GM21529 (cell line): ENCODE results near the gene PCDHA3.
"Not testable (repeated sequence)": the region's sequence is repeated elsewhere in the genome, so short reads cannot be mapped to it uniquely, and the experiment has no call there.

ENCODE experiments used
- ATAC-seq: cut with Tn5 transposase; IDR thresholded peaks from one replicate; pipeline ENCODE4 v1.9.1; 2021; ENCODE audit not compliant: unreplicated experiment

Gene PCDHA3

DNA sequence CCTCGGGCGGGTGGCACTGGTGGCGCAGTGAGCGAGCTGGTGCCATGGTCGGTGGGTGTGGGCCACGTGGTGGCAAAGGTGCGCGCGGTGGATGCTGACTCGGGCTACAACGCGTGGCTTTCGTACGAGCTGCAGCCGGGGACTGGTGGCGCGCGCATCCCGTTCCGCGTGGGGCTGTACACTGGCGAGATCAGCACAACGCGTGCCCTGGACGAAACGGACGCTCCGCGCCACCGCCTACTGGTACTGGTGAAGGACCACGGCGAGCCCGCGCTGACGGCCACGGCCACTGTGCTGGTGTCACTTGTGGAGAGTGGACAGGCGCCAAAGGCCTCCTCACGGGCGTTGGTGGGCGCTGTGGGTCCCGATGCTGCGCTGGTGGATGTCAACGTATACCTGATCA, 8.0 kb downstream of the PCDHA3 start:
- ATAC-seq = no peak

DNA sequence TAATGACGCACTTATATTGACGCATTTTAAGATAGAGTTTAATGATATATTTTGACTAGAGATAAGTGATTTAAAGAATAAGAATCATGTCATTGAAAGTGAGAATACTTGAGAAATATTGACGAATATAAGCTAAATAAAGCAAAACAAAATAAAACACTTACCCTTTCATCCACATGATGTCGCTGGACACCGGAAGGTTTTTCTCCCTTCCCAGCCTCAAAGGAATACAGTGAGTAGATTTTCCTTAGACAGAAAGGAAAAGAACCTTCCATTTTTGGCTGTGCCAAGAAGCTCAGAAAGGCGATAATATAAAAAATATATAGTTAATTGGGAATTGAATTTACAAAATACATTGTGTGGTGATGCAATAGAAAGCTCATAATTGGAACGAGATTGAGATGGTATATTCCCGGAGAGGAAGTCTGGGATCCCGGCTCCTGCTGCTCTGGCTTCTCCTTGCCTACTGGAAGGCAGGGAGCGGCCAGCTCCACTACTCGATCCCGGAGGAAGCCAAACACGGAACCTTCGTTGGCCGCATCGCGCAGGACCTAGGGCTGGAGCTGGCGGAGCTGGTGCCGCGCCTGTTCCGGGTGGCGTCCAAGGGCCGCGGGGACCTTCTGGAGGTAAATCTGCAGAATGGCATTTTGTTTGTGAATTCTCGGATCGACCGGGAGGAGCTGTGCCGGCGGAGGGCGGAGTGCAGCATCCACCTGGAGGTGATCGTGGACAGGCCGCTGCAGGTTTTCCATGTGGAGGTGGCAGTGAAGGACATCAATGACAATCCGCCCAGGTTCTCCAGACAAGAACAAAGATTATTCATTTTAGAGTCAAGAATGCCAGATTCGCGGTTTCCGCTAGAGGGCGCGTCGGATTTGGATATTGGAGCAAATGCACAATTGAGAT, 20.8 kb downstream of the PCDHA3 start, which contains the start of gene PCDHA5:
PCDHA5 (plus strand) TSS at position 239 of the 906 bp plus-strand sequence.
- ATAC-seq = no peak

DNA sequence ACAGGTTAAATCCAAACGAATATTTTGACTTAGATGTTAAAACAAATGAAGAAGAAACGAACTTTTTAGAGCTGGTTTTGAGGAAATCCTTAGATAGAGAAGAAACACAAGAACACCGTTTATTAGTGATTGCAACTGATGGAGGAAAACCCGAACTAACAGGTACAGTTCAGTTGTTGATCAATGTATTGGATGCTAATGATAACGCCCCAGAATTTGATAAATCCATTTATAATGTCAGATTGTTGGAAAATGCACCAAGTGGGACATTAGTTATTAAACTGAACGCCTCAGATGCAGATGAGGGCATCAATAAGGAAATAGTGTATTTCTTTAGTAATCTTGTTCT, 21.4 kb downstream of the PCDHA3 start:
- ATAC-seq = no peak

DNA sequence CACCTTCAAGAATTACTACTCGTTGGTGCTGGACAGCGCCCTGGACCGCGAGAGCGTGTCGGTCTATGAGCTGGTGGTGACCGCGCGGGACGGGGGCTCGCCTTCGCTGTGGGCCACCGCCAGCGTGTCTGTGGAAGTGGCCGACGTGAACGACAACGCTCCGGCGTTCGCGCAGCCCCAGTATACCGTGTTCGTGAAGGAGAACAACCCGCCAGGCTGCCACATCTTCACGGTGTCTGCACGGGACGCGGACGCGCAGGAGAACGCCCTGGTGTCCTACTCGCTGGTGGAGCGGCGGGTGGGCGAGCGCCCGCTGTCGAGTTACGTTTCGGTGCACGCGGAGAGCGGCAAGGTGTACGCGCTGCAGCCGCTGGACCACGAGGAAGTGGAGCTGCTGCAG, 22.1 kb downstream of the PCDHA3 start:
- ATAC-seq = not testable (repeated sequence)

DNA sequence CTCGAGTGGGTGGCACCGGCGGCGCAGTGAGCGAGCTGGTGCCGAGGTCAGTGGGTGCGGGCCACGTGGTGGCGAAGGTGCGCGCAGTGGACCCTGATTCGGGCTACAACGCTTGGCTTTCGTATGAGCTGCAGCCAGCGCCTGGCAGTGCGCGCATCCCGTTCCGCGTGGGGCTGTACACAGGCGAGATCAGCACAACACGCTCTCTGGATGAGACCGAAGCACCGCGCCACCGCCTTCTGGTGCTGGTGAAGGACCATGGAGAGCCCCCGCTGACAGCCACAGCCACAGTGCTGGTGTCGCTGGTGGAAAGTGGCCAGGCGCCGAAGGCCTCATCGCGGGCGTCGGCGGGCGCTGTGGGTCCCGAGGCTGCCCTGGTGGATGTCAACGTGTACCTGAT, 22.6 kb downstream of the PCDHA3 start:
- ATAC-seq = no peak

DNA sequence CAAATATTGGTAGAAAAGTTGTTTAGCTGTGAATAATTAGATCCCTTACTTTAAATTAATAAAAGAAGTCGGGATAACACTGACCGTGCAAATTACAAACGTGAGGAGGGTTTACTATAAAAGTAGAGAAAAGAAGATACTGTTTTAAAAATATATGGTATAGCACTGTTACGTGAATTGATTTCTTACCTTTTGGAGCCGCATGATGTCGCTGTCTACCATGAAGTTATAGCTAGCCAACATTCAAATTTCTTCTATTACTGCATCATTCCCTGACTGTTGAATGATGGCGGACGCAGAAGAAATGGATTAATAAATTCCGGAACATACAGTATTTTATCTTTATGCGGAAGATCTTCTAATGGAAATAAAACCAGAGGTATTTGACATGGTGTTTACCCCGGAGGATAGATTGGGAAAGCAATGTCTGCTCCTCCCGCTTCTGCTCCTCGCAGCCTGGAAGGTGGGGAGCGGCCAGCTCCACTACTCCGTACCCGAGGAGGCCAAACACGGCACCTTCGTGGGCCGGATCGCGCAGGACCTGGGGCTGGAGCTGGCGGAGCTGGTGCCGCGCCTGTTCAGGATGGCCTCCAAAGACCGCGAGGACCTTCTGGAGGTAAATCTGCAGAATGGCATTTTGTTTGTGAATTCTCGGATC, 27.0 kb downstream of the PCDHA3 start, which contains the start of gene PCDHA6:
PCDHA6 (plus strand) TSS at position 257 of the 658 bp plus-strand sequence; CDS start at position 389, 132 bp downstream.
- no peak for ATAC-seq

DNA sequence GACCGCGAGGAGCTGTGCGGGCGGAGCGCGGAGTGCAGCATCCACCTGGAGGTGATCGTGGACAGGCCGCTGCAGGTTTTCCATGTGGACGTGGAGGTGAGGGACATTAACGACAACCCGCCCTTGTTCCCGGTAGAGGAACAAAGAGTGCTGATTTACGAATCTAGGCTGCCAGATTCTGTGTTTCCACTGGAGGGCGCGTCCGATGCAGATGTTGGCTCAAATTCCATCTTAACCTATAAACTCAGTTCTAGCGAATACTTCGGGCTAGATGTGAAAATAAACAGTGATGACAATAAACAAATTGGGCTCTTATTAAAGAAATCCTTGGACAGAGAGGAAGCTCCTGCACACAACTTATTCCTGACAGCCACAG, 27.5 kb downstream of the PCDHA3 start:
- ATAC-seq = no peak

DNA sequence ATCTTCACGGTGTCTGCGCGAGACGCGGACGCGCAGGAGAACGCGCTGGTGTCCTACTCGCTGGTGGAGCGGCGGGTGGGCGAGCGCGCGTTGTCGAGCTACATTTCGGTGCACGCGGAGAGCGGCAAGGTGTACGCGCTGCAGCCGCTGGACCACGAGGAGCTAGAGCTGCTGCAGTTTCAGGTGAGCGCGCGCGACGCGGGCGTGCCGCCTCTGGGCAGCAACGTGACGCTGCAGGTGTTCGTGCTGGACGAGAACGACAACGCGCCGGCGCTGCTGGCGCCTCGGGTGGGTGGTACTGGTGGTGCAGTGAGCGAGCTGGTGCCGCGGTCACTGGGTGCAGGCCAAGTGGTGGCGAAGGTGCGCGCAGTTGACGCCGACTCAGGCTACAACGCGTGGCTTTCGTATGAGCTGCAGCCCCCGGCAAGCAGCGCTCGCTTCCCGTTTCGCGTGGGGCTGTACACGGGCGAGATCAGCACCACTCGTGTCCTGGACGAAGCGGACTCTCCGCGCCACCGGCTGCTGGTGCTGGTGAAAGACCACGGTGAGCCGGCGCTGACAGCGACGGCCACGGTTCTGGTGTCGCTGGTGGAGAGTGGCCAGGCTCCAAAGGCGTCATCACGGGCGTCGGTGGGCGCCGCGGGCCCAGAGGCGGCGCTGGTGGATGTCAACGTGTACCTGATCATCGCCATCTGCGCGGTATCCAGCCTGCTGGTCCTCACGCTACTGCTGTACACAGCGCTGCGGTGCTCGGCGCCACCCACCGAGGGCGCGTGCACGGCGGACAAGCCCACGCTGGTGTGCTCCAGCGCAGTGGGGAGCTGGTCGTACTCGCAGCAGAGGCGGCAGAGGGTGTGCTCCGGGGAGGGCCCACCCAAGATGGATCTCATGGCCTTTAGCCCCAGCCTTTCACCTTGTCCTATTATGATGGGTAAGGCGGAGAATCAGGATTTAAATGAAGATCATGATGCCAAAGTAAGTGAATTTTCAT, 28.9 kb downstream of the PCDHA3 start:
- not testable (repeated sequence) for ATAC-seq

DNA sequence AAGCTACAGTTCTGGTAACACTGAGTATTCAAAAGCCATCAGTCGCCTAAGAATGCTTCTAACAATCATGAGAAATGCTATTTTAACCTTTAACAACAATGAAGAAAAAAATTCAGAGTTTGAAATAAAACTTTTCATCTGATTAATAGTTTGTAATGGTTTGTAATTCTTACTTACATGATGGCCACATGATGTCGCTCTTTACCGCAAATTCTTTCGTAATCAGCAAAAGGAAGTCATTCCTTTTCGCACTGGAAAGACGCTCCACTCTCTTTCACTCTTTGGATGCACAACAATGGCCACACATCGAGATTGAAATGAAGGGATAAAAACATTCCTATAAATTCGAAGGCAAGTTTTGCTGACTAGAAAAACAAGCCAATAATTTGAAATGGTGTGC, 33.1 kb downstream of the PCDHA3 start, which contains the start of gene PCDHA7:
PCDHA7 (plus strand) TSS at position 277 of the 400 bp plus-strand sequence; CDS start at position 392, 115 bp downstream.
- ATAC-seq = no peak

DNA sequence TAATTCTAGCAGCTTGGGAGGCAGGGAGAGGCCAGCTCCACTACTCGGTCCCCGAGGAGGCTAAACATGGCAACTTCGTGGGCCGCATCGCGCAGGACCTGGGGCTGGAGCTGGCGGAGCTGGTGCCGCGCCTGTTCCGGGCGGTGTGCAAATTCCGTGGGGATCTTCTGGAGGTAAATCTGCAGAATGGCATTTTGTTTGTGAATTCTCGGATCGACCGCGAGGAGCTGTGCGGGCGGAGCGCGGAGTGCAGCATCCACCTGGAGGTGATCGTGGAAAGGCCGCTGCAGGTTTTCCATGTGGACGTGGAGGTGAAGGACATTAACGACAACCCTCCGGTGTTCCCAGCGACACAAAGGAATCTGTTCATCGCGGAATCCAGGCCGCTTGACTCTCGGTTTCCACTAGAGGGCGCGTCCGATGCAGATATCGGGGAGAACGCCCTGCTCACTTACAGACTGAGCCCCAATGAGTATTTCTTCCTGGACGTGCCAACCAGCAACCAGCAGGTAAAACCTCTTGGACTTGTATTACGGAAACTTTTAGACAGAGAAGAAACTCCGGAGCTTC, 33.7 kb downstream of the PCDHA3 start:
- ATAC-seq = not testable (repeated sequence)

DNA sequence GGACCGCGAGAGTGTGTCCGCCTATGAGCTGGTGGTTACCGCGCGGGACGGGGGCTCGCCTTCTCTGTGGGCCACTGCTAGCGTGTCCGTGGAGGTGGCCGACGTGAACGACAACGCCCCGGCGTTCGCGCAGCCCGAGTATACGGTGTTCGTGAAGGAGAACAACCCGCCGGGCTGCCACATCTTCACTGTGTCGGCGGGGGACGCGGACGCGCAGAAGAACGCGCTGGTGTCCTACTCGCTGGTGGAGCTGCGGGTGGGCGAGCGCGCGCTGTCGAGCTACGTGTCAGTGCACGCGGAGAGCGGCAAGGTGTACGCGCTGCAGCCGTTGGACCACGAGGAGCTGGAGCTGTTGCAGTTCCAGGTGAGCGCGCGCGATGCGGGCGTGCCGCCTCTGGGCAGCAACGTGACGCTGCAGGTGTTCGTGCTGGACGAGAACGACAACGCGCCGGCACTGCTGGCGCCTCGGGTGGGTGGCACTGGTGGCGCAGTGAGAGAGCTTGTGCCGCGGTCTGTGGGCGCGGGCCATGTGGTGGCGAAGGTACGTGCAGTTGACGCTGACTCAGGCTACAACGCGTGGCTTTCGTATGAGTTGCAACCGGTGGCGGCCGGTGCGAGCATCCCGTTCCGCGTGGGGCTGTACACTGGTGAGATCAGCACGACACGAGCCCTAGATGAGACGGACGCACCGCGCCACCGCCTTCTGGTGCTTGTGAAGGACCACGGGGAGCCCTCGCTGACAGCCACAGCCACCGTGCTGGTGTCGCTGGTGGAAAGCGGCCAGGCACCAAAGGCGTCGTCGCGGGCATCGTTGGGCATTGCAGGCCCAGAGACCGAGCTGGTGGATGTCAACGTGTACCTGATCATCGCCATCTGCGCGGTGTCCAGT, 35.0 kb downstream of the PCDHA3 start:
- ATAC-seq = no peak

DNA sequence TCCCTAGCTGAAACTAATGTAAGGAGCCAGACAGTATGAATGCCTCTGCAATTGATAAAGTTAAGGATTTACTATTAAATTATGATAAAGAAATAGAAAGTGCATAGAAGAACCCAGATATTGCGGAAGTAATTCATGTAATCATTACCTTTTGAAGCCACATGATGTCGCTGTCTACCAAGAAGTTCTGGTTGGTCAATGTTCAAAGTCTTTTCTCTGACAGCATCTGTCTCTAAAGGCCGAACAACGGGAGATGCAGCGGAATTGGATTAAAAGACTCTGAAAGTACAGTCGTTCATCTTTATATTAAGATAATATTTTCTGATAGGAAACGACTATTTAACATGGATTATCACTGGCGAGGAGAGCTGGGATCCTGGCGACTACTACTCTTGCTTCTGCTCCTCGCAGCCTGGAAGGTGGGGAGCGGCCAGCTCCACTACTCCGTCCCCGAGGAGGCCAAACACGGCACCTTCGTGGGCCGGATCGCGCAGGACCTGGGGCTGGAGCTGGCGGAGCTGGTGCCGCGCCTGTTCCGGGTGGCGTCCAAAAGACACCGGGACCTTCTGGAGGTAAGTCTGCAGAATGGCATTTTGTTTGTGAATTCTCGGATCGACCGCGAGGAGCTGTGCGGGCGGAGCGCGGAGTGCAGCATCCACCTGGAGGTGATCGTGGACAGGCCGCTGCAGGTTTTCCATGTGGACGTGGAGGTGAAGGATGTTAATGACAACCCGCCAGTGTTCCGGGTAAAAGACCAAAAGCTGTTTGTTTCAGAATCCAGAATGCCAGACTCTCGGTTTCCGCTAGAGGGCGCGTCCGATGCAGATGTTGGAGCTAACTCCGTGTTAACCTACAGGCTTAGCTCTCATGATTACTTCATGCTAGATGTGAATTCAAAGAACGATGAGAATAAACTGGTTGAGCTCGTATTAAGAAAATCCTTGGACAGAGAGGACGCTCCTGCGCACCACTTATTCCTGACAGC, 40.4 kb downstream of the PCDHA3 start, which contains the start of gene PCDHA8:
PCDHA8 (plus strand) TSS at position 210 of the 985 bp plus-strand sequence; CDS start at position 345, 135 bp downstream.
- ATAC-seq = no peak

DNA sequence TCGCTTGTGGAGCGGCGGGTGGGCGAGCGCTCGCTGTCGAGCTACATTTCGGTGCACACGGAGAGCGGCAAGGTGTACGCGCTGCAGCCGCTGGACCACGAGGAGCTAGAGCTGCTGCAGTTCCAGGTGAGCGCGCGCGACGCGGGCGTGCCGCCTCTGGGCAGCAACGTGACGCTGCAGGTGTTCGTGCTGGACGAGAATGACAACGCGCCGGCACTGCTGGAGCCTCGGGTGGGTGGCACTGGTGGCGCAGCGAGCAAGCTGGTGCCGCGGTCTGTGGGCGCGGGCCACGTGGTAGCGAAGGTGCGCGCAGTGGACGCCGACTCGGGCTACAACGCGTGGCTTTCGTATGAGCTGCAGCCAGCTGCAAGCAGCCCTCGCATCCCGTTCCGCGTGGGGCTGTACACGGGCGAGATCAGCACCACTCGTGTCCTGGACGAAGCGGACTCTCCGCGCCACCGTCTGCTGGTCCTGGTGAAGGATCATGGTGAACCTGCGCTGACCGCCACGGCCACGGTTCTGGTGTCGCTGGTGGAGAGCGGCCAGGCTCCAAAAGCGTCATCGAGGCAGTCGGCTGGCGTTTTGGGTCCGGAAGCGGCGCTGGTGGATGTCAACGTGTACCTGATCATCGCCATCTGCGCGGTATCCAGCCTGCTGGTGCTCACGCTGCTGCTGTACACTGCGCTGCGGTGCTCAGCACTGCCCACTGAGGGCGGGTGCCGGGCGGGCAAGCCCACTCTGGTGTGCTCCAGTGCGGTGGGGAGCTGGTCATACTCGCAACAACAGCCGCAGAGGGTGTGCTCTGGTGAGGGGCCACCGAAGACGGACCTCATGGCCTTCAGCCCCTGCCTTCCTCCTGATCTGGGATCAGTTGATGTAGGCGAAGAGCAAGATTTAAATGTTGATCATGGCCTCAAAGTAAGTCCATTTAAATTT, 42.2 kb downstream of the PCDHA3 start:
- no peak for ATAC-seq

DNA sequence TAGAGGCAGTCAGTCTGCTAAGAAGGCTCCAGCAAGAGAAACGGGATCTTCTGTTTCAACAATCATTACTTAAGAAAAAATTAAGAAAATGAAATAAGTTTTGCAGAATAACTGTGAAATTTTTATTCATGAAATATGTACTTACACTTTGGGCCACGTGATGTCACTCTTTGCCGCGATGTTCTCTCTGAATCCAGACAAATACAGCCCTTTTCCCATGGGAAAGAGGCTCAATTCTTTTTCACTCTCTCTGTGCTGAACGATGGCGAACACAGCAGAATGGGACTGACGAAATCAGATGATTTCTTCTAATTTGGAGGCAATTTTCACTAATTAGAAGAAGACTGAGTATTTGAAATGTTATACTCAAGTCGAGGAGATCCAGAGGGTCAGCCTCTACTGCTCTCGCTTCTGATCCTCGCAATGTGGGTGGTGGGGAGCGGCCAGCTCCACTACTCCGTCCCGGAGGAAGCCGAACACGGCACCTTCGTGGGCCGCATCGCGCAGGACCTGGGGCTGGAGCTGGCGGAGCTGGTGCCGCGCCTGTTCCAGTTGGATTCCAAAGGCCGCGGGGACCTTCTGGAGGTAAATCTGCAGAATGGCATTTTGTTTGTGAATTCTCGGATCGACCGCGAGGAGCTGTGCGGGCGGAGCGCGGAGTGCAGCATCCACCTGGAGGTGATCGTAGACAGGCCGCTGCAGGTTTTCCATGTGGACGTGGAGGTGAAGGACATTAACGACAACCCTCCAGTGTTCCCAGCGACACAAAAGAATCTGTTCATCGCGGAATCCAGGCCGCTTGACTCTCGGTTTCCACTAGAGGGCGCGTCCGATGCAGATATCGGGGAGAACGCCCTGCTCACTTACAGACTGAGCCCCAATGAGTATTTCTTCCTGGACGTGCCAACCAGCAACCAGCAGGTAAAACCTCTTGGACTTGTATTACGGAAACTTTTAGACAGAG, 47.6 kb downstream of the PCDHA3 start, which contains the start of gene PCDHA9:
PCDHA9 (plus strand) TSS at position 244 of the 964 bp plus-strand sequence; CDS start at position 358, 114 bp downstream.
- ATAC-seq = not testable (repeated sequence)

DNA sequence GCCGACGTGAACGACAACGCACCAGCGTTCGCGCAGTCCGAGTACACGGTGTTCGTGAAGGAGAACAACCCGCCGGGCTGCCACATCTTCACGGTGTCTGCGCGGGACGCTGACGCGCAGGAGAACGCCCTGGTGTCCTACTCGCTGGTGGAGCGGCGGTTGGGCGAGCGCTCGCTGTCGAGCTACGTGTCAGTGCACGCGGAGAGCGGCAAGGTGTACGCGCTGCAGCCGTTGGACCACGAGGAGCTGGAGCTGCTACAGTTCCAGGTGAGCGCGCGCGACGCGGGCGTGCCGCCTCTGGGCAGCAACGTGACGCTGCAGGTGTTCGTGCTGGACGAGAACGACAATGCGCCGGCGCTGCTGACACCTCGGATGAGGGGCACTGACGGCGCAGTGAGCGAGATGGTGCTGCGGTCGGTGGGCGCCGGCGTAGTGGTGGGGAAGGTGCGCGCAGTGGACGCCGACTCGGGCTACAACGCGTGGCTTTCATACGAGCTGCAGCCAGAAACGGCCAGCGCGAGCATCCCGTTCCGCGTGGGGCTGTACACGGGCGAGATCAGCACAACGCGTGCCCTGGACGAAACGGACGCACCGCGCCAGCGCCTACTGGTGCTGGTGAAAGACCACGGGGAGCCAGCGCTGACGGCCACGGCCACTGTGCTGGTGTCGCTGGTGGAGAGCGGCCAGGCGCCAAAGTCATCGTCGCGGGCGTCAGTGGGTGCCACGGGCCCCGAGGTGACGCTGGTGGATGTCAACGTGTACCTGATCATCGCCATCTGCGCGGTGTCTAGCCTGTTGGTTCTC, 49.2 kb downstream of the PCDHA3 start:
- ATAC-seq = not testable (repeated sequence)
